Measurements from ENCODE around the gene ANXA11. TPM values are rescaled to one million over a fixed set of nuclear protein-coding genes. Genes with fewer than 3 reads are reported as not detected.
A peak's percentile ranks its signal among the peaks of the same experiment; 100 is the strongest.
"Not testable (repeated sequence)": the region's sequence is repeated elsewhere in the genome, so short reads cannot be mapped to it uniquely, and the experiment has no call there.

ANXA11 gene
- total RNA-seq, 1 experiment from 2014 or later: 241 TPM

DNA sequence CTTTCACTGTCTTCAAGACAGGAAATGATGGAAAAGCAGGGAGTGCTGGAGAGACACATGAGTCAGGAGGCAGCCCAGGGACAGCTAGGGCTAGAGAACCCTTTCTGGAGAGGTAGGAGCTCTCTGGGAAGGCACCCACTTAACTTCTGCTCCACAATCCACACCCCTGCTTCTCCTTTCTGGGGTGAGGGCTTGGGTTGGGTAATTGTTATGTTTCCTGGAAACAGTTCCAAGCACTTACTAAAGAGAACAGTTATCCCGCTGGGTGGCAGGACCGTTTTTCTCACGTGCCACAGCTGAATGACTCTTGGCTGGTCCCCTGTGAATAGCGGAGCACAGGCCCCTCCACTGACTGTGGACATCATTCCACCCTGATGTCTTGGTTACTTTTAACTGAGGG, 44.6 kb upstream of the ANXA11 start:
- BruUV-seq (replicated peaks); ATAC-seq; CTCF ChIA-PET; in situ Hi-C loops (cut with HindIII; ENCODE audit: low pct_unique_long_range_greater_than_20kb, low sequenced_read_pairs); H3K4me3 ChIP-seq (ENCODE audit: low read depth in 2 of 2, low read length in 2 of 2); H3K27me3 ChIP-seq (ENCODE audit: control insufficient read depth, insufficient read depth, low read length); H3K9me3 ChIP-seq (ENCODE audit: control insufficient read depth, insufficient read depth, low read depth, low read length); H3K36me3 ChIP-seq (ENCODE audit: control insufficient read depth, insufficient read depth, low read length); H3K27ac ChIP-seq (ENCODE audit: low read length); DNase-seq (ENCODE audit: low read depth, low spot score); POLR2A ChIA-PET; H3K4me1 ChIP-seq (ENCODE audit: control insufficient read depth, insufficient read depth, low read length); intact Hi-C loops (cut with micrococcal nuclease; ENCODE audit: unreplicated experiment): not testable (repeated sequence)

DNA sequence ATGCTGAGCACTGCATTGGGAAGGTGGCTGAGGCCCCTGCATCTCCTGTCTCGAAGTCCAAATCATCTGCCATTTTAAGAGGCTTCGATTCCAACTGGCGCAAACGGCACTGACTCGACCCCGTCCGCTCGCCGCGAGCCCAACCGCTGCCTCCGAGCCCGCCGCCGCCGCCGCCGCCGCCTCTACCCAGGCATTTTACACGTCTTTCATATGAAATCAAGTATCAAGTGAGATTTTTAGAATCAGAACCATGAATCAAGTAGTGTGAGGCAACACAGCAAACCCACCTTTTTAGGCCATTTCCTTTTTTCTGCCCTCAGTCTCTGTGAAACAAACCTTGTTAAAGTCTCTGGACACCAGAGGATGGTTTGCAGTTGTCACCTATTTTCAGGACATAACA, 42.3 kb upstream of the ANXA11 start:
- intact Hi-C loops (cut with micrococcal nuclease; ENCODE audit: unreplicated experiment); in situ Hi-C loops (cut with HindIII; ENCODE audit: low pct_unique_long_range_greater_than_20kb, low sequenced_read_pairs); DNase-seq (ENCODE audit: low read depth, low spot score); POLR2A ChIA-PET; CTCF ChIA-PET; H3K4me1 ChIP-seq (ENCODE audit: control insufficient read depth, insufficient read depth, low read length); H3K27ac ChIP-seq (ENCODE audit: low read length); H3K27me3 ChIP-seq (ENCODE audit: control insufficient read depth, insufficient read depth, low read length); ATAC-seq; H3K9me3 ChIP-seq (ENCODE audit: control insufficient read depth, insufficient read depth, low read depth, low read length); BruUV-seq (replicated peaks); H3K36me3 ChIP-seq (ENCODE audit: control insufficient read depth, insufficient read depth, low read length); H3K4me3 ChIP-seq (ENCODE audit: low read depth in 2 of 2, low read length in 2 of 2): not testable (repeated sequence)

DNA sequence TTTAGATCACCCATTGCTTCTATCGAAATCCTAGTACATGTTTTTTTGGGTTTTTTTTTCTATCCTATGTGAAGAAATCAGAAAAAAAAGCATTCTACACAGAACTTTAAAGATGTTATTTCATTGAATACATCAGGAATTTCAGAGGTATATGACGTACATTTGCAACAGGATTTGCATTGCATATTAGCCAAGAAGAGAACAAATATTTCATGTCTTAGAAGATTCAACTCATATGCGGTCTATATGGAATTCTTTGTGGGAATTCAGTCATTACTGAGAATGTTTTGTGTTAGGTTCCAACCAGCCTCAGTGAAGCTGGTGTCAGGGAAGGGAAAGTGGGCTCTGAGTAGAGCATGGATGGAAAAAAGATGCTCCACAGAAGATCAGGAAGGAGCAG, 39.0 kb upstream of the ANXA11 start:
- H3K4me3 ChIP-seq (ENCODE audit: low read depth in 2 of 2, low read length in 2 of 2); CTCF ChIA-PET; H3K4me1 ChIP-seq (ENCODE audit: control insufficient read depth, insufficient read depth, low read length); H3K27me3 ChIP-seq (ENCODE audit: control insufficient read depth, insufficient read depth, low read length); H3K9me3 ChIP-seq (ENCODE audit: control insufficient read depth, insufficient read depth, low read depth, low read length); H3K36me3 ChIP-seq (ENCODE audit: control insufficient read depth, insufficient read depth, low read length); H3K27ac ChIP-seq (ENCODE audit: low read length); POLR2A ChIA-PET; ATAC-seq; intact Hi-C loops (cut with micrococcal nuclease; ENCODE audit: unreplicated experiment); DNase-seq (ENCODE audit: low read depth, low spot score); in situ Hi-C loops (cut with HindIII; ENCODE audit: low pct_unique_long_range_greater_than_20kb, low sequenced_read_pairs); BruUV-seq (replicated peaks): not testable (repeated sequence)

DNA sequence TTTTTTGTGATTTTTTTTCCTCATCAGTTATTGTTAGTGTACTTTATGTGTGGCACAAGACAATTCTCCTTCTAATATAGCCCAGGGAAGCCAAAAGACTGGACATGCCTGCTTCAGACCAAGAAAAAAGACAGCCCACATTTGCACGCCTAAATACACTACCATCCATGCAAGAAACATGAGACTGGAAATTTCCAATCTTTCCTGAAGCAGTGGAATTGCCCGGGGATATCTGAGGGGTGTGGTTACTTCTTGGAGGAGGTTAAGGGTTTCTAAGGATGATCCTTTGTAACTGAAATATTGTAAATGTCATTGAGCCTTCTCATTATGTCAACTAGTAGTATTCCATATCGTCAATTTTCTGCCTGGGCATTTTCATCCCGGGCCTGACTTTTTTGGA, 37.0 kb upstream of the ANXA11 start:
- H3K36me3 ChIP-seq (ENCODE audit: control insufficient read depth, insufficient read depth, low read length); in situ Hi-C loops (cut with HindIII; ENCODE audit: low pct_unique_long_range_greater_than_20kb, low sequenced_read_pairs); BruUV-seq (replicated peaks); H3K27ac ChIP-seq (ENCODE audit: low read length); H3K9me3 ChIP-seq (ENCODE audit: control insufficient read depth, insufficient read depth, low read depth, low read length); H3K4me3 ChIP-seq (ENCODE audit: low read depth in 2 of 2, low read length in 2 of 2); H3K4me1 ChIP-seq (ENCODE audit: control insufficient read depth, insufficient read depth, low read length); CTCF ChIA-PET; DNase-seq (ENCODE audit: low read depth, low spot score); intact Hi-C loops (cut with micrococcal nuclease; ENCODE audit: unreplicated experiment); ATAC-seq; H3K27me3 ChIP-seq (ENCODE audit: control insufficient read depth, insufficient read depth, low read length); POLR2A ChIA-PET: not testable (repeated sequence)

DNA sequence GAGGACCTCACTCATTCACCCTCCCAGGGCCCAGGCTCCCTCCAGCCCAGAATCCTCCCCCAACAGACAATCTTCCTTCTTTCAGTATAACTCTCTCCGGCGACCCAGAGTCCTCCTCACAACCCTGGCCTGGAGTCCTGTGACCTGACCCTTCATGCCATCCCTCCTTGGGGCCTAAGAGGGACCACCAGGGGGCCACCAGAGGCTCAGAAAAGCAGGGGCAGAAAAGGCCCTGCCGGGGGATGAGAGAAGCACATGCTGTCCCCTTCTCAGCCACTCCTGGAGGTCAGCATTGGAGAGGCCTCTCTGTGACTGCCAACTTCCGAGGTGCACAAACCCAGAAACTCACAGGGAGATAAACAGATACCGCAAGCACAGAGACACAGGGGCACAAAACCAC, 31.1 kb upstream of the ANXA11 start:
- CTCF ChIA-PET; H3K27ac ChIP-seq (ENCODE audit: low read length); DNase-seq (ENCODE audit: low read depth, low spot score); H3K27me3 ChIP-seq (ENCODE audit: control insufficient read depth, insufficient read depth, low read length); H3K4me3 ChIP-seq (ENCODE audit: low read depth in 2 of 2, low read length in 2 of 2); H3K9me3 ChIP-seq (ENCODE audit: control insufficient read depth, insufficient read depth, low read depth, low read length); intact Hi-C loops (cut with micrococcal nuclease; ENCODE audit: unreplicated experiment); in situ Hi-C loops (cut with HindIII; ENCODE audit: low pct_unique_long_range_greater_than_20kb, low sequenced_read_pairs); BruUV-seq (replicated peaks); H3K4me1 ChIP-seq (ENCODE audit: control insufficient read depth, insufficient read depth, low read length); H3K36me3 ChIP-seq (ENCODE audit: control insufficient read depth, insufficient read depth, low read length); POLR2A ChIA-PET: not testable (repeated sequence)
- ATAC-seq: peak; percentile 16; the same call in 1 of the 2 replicates

DNA sequence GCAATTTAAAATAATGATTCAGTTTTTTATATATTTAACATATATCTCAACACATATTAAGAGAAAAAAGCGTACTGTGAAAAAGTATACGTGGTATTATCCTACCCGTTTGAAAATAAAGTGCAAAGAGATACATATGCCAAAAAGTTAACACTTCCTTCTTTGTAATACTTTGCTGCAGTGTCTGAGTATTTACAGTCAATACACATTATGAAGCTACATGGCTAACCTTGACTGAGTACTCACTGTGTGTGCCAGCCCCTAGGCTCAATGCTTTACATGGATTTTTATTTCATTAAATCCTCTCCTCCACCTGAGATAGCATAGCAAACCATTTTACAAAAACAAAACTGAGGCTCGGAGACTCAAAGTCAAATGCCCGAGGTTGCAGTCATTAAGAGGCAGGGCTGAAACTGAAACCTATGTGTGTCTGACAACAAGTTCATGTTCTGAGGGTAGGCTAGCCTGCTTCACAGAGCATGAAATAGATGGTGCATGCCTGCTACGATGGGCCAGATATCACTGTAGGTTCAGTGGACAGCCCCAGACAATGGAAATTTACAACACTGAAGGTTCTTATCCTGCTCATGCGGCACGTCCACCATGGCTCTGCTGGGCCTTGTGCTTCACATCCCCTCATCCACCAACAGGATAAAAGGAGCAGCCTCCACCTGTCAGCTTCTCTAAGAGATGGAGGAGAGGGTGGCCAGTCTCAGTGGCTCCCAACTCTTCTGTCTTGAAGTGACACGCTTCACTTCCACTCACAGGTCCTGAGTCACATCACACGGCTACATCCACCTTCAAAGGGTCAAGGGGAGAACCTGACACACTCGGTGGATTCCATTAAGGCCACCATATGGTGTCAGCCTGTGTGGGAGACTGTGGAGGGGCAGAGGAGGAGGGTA, 29.2 kb upstream of the ANXA11 start:
- peak; percentile 68 for ATAC-seq
- intact Hi-C loops (cut with micrococcal nuclease; ENCODE audit: unreplicated experiment); CTCF ChIA-PET; H3K4me1 ChIP-seq (ENCODE audit: control insufficient read depth, insufficient read depth, low read length); H3K27ac ChIP-seq (ENCODE audit: low read length); DNase-seq (ENCODE audit: low read depth, low spot score); H3K36me3 ChIP-seq (ENCODE audit: control insufficient read depth, insufficient read depth, low read length); H3K4me3 ChIP-seq (ENCODE audit: low read depth in 2 of 2, low read length in 2 of 2); POLR2A ChIA-PET; H3K9me3 ChIP-seq (ENCODE audit: control insufficient read depth, insufficient read depth, low read depth, low read length); H3K27me3 ChIP-seq (ENCODE audit: control insufficient read depth, insufficient read depth, low read length); BruUV-seq (replicated peaks); in situ Hi-C loops (cut with HindIII; ENCODE audit: low pct_unique_long_range_greater_than_20kb, low sequenced_read_pairs): not testable (repeated sequence)

DNA sequence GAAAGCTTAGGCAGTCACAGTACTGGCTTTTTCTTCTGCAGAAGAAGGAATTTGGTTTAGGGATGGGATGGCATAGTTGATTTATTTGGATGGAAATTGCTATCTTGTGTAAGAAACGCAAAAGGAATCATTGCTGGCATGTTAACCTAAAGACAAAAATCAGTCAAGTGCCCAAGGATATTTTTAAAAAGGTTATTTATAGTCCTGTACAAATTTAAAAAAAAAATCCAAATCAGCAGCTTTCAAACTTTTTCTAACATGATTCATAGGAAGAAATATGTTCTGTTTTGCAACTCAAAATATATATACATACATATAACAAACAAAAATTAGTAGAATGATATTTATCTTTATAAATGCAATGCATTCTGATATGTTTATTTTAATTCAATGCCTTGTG, 28.5 kb upstream of the ANXA11 start:
- H3K9me3 ChIP-seq (ENCODE audit: control insufficient read depth, insufficient read depth, low read depth, low read length); BruUV-seq (replicated peaks); H3K27me3 ChIP-seq (ENCODE audit: control insufficient read depth, insufficient read depth, low read length); H3K36me3 ChIP-seq (ENCODE audit: control insufficient read depth, insufficient read depth, low read length); POLR2A ChIA-PET; H3K4me1 ChIP-seq (ENCODE audit: control insufficient read depth, insufficient read depth, low read length); H3K27ac ChIP-seq (ENCODE audit: low read length); ATAC-seq; CTCF ChIA-PET; DNase-seq (ENCODE audit: low read depth, low spot score); intact Hi-C loops (cut with micrococcal nuclease; ENCODE audit: unreplicated experiment); in situ Hi-C loops (cut with HindIII; ENCODE audit: low pct_unique_long_range_greater_than_20kb, low sequenced_read_pairs); H3K4me3 ChIP-seq (ENCODE audit: low read depth in 2 of 2, low read length in 2 of 2): not testable (repeated sequence)
